HEK293 (cell line): ENCODE data around the gene NPPA.
A peak's percentile ranks its signal among the peaks of the same experiment; 100 is the strongest.

Experiments used
- CTCF ChIA-PET: fragments of 350-600 bp; formaldehyde crosslinking; extraction: SDS; loops from one replicate; lab custom pipeline; 2021; ENCODE audit warnings: antibody characterized with exemption; lab: Yijun Ruan, JAX
- POLR2A ChIA-PET: fragments of 300-600 bp; formaldehyde crosslinking; extraction: SDS; loops from one replicate; lab custom pipeline; 2020; ENCODE audit warnings: antibody characterized with exemption, inconsistent platforms; lab: Yijun Ruan, JAX
- H3K27ac ChIP-seq: fragments of 200-500 bp; sonication (Bioruptor generic); 2 replicates; pipeline ENCODE4 v1.5.1; 2014; ENCODE audit warnings: low read depth, low read length, control low read depth, inconsistent platforms; ENCODE audit errors: extremely low read depth
- H3K36me3 ChIP-seq, 2 experiments: fragments of 200-500 bp in 1 of 2; sonication (Bioruptor generic) in 1 of 2; 1 replicate in 1 of 2; 2 replicates in 1 of 2; pipeline ENCODE4 v1.5.1; 2014 to 2017; ENCODE audit warnings: inconsistent platforms in 2 of 2, low read length in 2 of 2; ENCODE audit not compliant: control insufficient read depth in 2 of 2, insufficient read depth in 1 of 2
- H3K4me1 ChIP-seq: fragments of 200-500 bp; sonication (Bioruptor generic); 2 replicates; pipeline ENCODE4 v1.5.1; 2014; ENCODE audit warnings: mild to moderate bottlenecking, low read length, inconsistent platforms; ENCODE audit not compliant: control insufficient read depth, insufficient read depth
- H3K4me3 ChIP-seq: 2 replicates; pipeline ENCODE4 v1.5.1; 2011; ENCODE audit warnings: low read depth, mild to moderate bottlenecking, control low read depth, low read length, moderate library complexity
- H3K9me3 ChIP-seq: fragments of 200-500 bp; sonication (Bioruptor generic); 2 replicates; pipeline ENCODE4 v1.5.1; 2014; ENCODE audit warnings: low read depth, low read length, inconsistent platforms; ENCODE audit not compliant: control insufficient read depth, insufficient read depth
- EGR2 ChIP-seq: fragments of 450-650 bp; formaldehyde crosslinking; IDR thresholded peaks from 2 replicates; pipeline ENCODE4 v1.5.1; 2016; ENCODE audit warnings: low read depth, missing biosample characterization, missing genetic modification characterization
- GLI2 ChIP-seq: fragments of 450-650 bp; formaldehyde crosslinking; IDR thresholded peaks from 2 replicates; pipeline ENCODE4; 2017; ENCODE audit warnings: missing biosample characterization, missing genetic modification characterization, low read depth, borderline replicate concordance
- RBAK ChIP-seq: fragments of 450-650 bp; formaldehyde crosslinking; IDR thresholded peaks from 2 replicates; pipeline ENCODE4 v1.5.1; 2016; ENCODE audit warnings: missing biosample characterization, missing genetic modification characterization
- ZBTB17 ChIP-seq: fragments of 450-650 bp; formaldehyde crosslinking; IDR thresholded peaks from 2 replicates; pipeline ENCODE4 v1.5.1; 2016; ENCODE audit warnings: missing biosample characterization, missing genetic modification characterization
- ZFHX2 ChIP-seq: fragments of 450-650 bp; formaldehyde crosslinking; conservative IDR thresholded peaks from 2 replicates; pipeline ENCODE4 v1.5.1; 2016; ENCODE audit warnings: missing biosample characterization, missing genetic modification characterization
- ZNF121 ChIP-seq: fragments of 450-650 bp; formaldehyde crosslinking; IDR thresholded peaks from 2 replicates; pipeline ENCODE4 v1.5.1; 2016; ENCODE audit warnings: missing biosample characterization, missing genetic modification characterization

Gene NPPA

DNA sequence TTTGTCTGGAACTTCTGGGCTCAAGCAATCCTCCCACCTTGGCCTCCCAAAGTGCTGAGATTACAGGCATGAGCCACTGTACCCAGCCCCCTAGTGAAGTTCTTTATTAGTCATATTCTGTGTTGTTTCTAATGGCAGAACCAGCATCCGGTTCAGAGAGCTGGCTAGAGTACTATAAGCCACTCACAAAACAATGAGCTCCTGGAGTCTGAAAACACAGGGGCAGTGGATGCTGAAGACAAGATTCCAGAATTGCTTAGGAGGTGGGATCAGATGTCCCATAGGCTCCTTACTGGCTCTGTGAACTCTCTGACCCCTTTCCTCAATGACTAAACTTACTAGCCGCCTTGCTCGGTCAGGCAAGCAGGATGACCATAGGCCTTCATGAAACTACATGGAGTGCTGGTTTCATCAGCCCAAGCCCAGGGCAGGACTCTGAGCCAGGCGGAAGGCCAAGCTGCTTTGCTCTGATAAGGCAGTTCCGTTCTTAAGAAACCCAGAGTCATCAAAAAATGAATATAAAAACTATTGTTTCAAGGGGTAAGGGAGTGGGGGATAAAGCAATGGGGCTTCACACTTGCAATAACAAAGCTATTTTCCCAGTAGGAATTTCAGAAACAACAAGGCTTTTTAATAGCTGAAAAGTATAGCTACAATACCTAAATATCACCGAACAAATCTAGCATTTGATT, 49.9 kb downstream of the NPPA start:
- H3K27ac ChIP-seq, result no peak overlapping the region
- no peak overlapping the region for H3K4me3 ChIP-seq
- ChIA-PET CTCF (interaction anchor here (0.9 to 2.3 kb wide), 2 partner anchors 9 to 12 kb away, joined by 3 to 10 read pairs; no protein-coding TSS in a partner anchor), POLR2A (interaction anchor here (1.5 kb wide), 1 partner anchor 9 kb away, joined by 3 read pairs; no protein-coding TSS in a partner anchor)
- H3K36me3 ChIP-seq, result peaks cover 0 to 81% of the 10 kb centered on the region in 2 experiments; a peak in 1 of 3 replicates
- no peaks in the 10 kb centered on the region for H3K4me1 ChIP-seq
- H3K9me3 ChIP-seq, result no peaks in the 10 kb centered on the region
- TF ChIP-seq GLI2, result no peak
- 0 out of 2 replicates have a peak, but pooled peaks have one; percentile 50 for TF ChIP-seq ZNF121
- TF ChIP-seq, all 188 proteins: peak for 1

DNA sequence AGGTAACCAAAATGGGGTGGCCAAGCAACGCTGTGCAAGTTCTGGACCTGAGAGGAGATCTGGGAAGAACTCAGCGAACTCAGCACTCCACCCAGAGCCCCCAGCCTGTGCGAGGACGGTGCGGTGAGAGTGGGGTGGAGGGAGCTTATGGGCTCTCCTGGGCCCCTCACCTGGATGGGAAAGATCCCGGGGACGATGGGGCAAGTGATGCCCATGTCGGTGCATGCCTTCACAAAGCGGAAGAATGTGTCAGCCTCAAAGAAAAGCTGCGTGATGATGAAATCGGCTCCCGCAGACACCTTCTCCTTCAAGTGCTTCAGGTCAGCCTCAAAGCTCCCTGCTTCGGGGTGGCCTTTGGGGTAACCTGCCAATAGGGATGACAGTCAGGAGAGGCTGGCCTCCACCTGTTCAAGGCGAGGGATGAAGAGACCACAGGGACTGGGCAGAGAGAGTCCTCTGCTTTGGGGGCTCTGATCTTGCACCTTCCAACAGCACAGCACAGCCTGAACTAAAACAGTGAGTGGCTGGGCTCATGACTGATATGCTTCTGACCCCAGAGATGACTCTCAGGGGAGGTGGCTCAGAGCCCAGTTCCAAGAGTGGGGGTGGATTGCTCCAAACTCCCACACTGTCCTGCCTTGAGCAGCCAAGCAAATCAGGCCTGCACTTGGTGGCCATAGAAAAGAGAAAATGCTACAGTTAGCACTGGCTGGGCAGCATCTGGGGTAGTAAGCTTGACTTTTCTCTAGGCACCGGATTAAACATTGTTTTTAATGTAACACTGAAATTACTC, 51.4 kb downstream of the NPPA start:
- ChIA-PET POLR2A (no interaction called here), CTCF (interaction anchor here (0.7 to 2.3 kb wide), 2 partner anchors 11 to 76 kb away, joined by 4 to 10 read pairs; no protein-coding TSS in a partner anchor)
- Histone ChIP-seq H3K9me3 (no peaks in the 10 kb centered on the region), H3K4me3 (no peak overlapping the region), H3K36me3 (peaks cover 0 to 78% of the 10 kb centered on the region in 2 experiments; a peak in 1 of 3 replicates), H3K4me1 (no peaks in the 10 kb centered on the region), H3K27ac (no peak overlapping the region)
- TF ChIP-seq EGR2 (tag by site-specific recombination), result peak; percentile 64
- TF ChIP-seq ZBTB17, result 0 out of 2 replicates have a peak, but pooled peaks have one; percentile 21
- TF ChIP-seq ZFHX2 (tag by site-specific recombination), result peak; percentile 82
- TF ChIP-seq RBAK (tag by site-specific recombination), result no peak
